Calu3 (cell line): ENCODE measurements around the gene FMN1. TPM values are rescaled to one million over a fixed set of nuclear protein-coding genes. Genes with fewer than 3 reads are reported as not detected.

ENCODE experiments used
- BruUV-seq: library from RNA; stranded (reverse); fragments of 400-500 nt; replicated peaks from 2 replicates; lab custom pipeline; 2021; lab: Mats Ljungman, UMichigan
- CTCF ChIA-PET: fragments of 300-600 bp; sonication (Branson Sonifier 250); formaldehyde crosslinking; loops from one replicate; lab custom pipeline; 2022; ENCODE audit warnings: antibody characterized with exemption; lab: Charles Lee
- DNase-seq: peaks from one replicate; pipeline ENCODE4 v3.0.0; 2022
- H3K27ac Mint-ChIP-seq: one replicate; pipeline ENCODE4 v1.8.0; 2022; ENCODE audit warnings: mixed read lengths; ENCODE audit not compliant: unreplicated experiment
- H3K27me3 Mint-ChIP-seq: one replicate; pipeline ENCODE4 v1.8.0; 2022; ENCODE audit warnings: mixed read lengths; ENCODE audit not compliant: unreplicated experiment
- H3K36me3 Mint-ChIP-seq: one replicate; pipeline ENCODE4 v1.8.0; 2022; ENCODE audit warnings: mild to moderate bottlenecking, moderate library complexity, mixed read lengths; ENCODE audit not compliant: insufficient read depth, unreplicated experiment
- H3K4me1 Mint-ChIP-seq: one replicate; pipeline ENCODE4 v1.8.0; 2022; ENCODE audit warnings: mild to moderate bottlenecking, low read depth, mixed read lengths; ENCODE audit not compliant: unreplicated experiment
- H3K4me3 Mint-ChIP-seq: one replicate; pipeline ENCODE4 v1.8.0; 2022; ENCODE audit warnings: mild to moderate bottlenecking, low read depth, moderate library complexity, mixed read lengths; ENCODE audit not compliant: unreplicated experiment
- H3K9me3 Mint-ChIP-seq: one replicate; pipeline ENCODE4 v1.8.0; 2022; ENCODE audit warnings: low read depth, mixed read lengths; ENCODE audit not compliant: unreplicated experiment
- intact Hi-C: fragments of 100-400 bp; cut with micrococcal nuclease; formaldehyde crosslinking; loops from one replicate; pipeline ENCODE4 v1.10.0; 2022; ENCODE audit not compliant: unreplicated experiment
- total RNA-seq: library from RNA; stranded (reverse); gene quantifications from 2 replicates; pipeline ENCODE4 v1.2.3, GENCODE V29; 2022
- TF ChIP-seq, protein P1 (sequence below): fragments of 200-600 bp; IDR thresholded peaks from one replicate; pipeline ENCODE4 v1.8.0; 2022; ENCODE audit warnings: antibody characterized with exemption; ENCODE audit not compliant: unreplicated experiment

The FMN1 gene
- total RNA-seq, 1 experiment from 2014 or later = 7.1 TPM

DNA sequence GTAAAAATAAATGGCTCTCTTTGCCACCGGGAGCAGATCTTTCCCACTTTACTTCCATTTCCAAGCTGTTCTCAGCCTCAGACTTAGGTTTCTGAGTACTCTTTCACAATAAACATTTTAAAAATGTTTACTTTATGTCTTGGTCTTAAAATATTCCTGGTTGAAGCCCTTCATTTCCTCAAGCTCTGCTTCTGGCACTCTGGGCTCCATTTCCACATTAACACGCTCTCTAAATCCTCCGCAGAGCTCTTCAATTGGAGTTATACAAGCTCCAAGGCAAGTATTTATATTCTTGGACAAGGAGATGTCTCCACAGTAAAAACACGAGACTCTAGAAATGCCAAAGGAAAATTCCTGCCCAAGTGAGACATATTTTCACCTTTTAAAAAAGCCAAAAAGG, 307.4 kb downstream of the FMN1 start:
- CTCF ChIA-PET = interaction anchor here (0.5 kb wide), 1 partner anchor 8 kb away, joined by 4 read pairs; no protein-coding TSS in a partner anchor
- no peaks in the 10 kb centered on the region for H3K9me3 Mint-ChIP-seq
- H3K4me1 Mint-ChIP-seq = no peaks in the 10 kb centered on the region
- intact Hi-C loops = no loop called here
- BruUV-seq = no TSS peak
- no peak overlapping the region for H3K4me3 Mint-ChIP-seq
- no peaks in the 10 kb centered on the region for H3K27me3 Mint-ChIP-seq
- DNase-seq = no peak
- TF ChIP-seq, protein P1, sequence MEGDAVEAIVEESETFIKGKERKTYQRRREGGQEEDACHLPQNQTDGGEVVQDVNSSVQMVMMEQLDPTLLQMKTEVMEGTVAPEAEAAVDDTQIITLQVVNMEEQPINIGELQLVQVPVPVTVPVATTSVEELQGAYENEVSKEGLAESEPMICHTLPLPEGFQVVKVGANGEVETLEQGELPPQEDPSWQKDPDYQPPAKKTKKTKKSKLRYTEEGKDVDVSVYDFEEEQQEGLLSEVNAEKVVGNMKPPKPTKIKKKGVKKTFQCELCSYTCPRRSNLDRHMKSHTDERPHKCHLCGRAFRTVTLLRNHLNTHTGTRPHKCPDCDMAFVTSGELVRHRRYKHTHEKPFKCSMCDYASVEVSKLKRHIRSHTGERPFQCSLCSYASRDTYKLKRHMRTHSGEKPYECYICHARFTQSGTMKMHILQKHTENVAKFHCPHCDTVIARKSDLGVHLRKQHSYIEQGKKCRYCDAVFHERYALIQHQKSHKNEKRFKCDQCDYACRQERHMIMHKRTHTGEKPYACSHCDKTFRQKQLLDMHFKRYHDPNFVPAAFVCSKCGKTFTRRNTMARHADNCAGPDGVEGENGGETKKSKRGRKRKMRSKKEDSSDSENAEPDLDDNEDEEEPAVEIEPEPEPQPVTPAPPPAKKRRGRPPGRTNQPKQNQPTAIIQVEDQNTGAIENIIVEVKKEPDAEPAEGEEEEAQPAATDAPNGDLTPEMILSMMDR = no peak
- no peaks in the 10 kb centered on the region for H3K36me3 Mint-ChIP-seq
- no peak overlapping the region for H3K27ac Mint-ChIP-seq

- CTCF ChIA-PET = no interaction called here
- no peaks in the 10 kb centered on the region for H3K36me3 Mint-ChIP-seq
- TF ChIP-seq, protein P1 = no peak
- H3K27ac Mint-ChIP-seq = no peak overlapping the region
- H3K4me1 Mint-ChIP-seq = no peaks in the 10 kb centered on the region
- no peak overlapping the region for H3K4me3 Mint-ChIP-seq
- intact Hi-C loops = no loop called here
- BruUV-seq = no TSS peak
- no peaks in the 10 kb centered on the region for H3K9me3 Mint-ChIP-seq
- no peaks in the 10 kb centered on the region for H3K27me3 Mint-ChIP-seq
- DNase-seq = no peak
Measured at GRCh38 chr15:32886459-32886858, 308.1 kb downstream of the FMN1 start.

DNA sequence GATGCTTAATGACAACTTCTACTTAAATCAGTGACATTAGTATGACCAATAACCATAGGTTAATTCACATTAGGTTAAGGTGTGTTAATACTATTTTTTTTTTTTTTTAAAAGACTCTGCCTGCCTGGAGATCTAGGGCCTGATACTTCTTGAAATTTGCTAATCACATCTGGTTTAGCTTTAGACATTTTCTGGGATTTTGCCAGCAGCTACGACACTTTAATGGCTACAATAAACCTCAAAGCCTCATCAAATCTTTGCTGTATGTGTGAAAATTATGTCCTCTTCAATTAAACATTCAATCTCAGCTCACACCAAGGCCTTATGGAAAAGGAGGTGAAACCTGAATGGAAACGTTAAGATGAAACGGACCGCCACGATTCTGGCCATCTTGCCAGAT, 308.8 kb downstream of the FMN1 start:
- no TSS peak for BruUV-seq
- H3K36me3 Mint-ChIP-seq = no peaks in the 10 kb centered on the region
- TF ChIP-seq, protein P1 = no peak

DNA sequence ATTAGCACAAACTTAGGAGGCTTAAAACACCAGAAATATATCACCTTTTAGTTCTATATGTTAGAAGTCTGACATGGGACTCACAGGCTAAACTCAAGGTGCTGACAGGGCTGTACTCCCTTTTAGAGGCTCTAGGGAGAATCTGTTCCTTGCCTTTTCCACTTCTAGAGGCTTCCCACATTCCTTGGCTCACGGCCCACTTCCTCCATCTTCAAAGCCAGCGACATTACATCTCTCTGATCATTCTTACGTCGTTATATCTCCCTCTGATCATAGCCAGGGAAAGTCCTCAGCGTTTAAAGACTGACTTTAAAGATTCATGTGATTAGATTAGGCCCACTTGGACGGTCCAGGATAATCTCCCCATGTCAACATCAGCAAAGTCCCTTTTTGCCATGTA, 310.4 kb downstream of the FMN1 start:
- no peaks in the 10 kb centered on the region for H3K27me3 Mint-ChIP-seq
- no peaks in the 10 kb centered on the region for H3K36me3 Mint-ChIP-seq
- intact Hi-C loops = no loop called here
- H3K27ac Mint-ChIP-seq = no peak overlapping the region
- TF ChIP-seq, protein P1 = no peak
- DNase-seq = no peak
- H3K4me1 Mint-ChIP-seq = no peaks in the 10 kb centered on the region
- CTCF ChIA-PET = no interaction called here
- H3K4me3 Mint-ChIP-seq = no peak overlapping the region
- BruUV-seq = no TSS peak
- no peaks in the 10 kb centered on the region for H3K9me3 Mint-ChIP-seq

More for the DNA sequence above, 308.8 kb downstream of the FMN1 start:
- Mint-ChIP-seq H3K9me3 (no peaks in the 10 kb centered on the region), H3K4me3 (no peak overlapping the region), H3K27me3 (no peaks in the 10 kb centered on the region), H3K4me1 (no peaks in the 10 kb centered on the region), H3K27ac (no peak overlapping the region)
- no peak for DNase-seq
- CTCF ChIA-PET = no interaction called here
- intact Hi-C loops = no loop called here
